Esophagus muscularis mucosa (tissue), 3 donors: ENCODE results near the gene MPEG1.

Experiments used
- POLR2A ChIP-seq: fragments of 450-650 bp; IDR thresholded peaks from one replicate; pipeline ENCODE4 v1.6.1; 2017; ENCODE audit warnings: antibody characterized with exemption, moderate library complexity, mild to moderate bottlenecking, low read depth
- TF ChIP-seq, protein P1 (sequence below), 3 experiments: fragments of 200-600 bp in 2 of 3; fragments of 450-650 bp in 1 of 3; sonication (generic) in 2 of 3; IDR thresholded peaks; one replicate each; pipeline ENCODE4 v1.5.1; 2017 to 2019; ENCODE audit warnings: antibody characterized with exemption in 3 of 3, mild to moderate bottlenecking in 2 of 3, moderate library complexity in 1 of 3

DNA sequence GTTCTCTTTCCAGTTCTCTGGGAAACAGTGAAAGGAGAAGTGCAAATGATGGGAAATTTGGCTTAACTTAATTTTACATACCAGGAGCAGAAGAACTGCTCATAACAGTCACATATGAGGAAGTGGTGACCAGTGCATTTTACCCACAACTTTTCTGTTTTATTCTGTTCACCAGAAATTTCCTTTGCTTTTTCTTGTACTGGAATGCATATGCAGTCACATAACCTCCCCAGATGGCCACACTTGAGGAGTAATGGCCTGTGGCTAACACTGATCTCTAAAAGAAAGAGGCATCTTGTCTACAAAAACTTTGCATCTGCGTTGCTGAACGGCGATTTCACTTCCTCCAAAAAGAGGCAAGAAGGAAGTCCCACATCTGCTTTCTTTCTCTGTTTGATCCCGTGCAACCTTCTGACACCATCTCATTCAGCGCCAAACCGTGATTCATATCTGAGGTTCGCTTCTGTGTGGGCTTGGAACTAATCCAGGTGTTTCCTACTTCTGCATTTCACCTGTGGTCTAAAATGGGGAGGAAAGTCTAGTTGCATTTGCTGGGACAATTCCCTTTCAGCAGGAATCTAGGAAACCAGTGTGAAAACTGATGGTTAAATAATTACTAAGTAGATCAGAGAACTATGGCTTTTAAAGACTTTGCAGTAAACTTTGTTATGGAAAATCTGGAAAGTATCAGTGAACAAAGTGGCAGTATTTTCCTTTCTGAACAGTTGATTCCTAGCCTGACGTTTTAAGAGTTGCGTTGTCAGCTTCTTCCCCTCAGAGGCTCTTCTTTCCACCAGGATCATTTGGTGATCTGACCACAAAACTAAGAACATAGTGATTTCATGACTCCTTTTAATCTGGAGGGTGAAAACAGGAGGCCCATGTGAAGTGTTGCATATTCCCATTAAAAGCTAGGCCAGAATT is 4.2 kb upstream of the MPEG1 start:
- TF ChIP-seq, protein P1, sequence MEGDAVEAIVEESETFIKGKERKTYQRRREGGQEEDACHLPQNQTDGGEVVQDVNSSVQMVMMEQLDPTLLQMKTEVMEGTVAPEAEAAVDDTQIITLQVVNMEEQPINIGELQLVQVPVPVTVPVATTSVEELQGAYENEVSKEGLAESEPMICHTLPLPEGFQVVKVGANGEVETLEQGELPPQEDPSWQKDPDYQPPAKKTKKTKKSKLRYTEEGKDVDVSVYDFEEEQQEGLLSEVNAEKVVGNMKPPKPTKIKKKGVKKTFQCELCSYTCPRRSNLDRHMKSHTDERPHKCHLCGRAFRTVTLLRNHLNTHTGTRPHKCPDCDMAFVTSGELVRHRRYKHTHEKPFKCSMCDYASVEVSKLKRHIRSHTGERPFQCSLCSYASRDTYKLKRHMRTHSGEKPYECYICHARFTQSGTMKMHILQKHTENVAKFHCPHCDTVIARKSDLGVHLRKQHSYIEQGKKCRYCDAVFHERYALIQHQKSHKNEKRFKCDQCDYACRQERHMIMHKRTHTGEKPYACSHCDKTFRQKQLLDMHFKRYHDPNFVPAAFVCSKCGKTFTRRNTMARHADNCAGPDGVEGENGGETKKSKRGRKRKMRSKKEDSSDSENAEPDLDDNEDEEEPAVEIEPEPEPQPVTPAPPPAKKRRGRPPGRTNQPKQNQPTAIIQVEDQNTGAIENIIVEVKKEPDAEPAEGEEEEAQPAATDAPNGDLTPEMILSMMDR (IDR thresholded peaks at IDR 0.05): no peak
- no peak for TF ChIP-seq POLR2A
